HEK293T (cell line): ENCODE results near the gene SYCP3.

Source experiments
- CTCF ChIA-PET: fragments of 350-600 bp; formaldehyde crosslinking; extraction: SDS; loops from one replicate; lab custom pipeline; 2021; ENCODE audit warnings: antibody characterized with exemption, inconsistent platforms; lab: Yijun Ruan, JAX
- POLR2A ChIA-PET: fragments of 350-600 bp; formaldehyde crosslinking; extraction: SDS; loops from one replicate; lab custom pipeline; 2020; ENCODE audit warnings: antibody characterized with exemption, inconsistent platforms; lab: Yijun Ruan, JAX
- DNase-seq: peaks from one replicate; pipeline ENCODE4 v3.0.0; 2012; ENCODE audit warnings: mixed read lengths; ENCODE audit errors: extremely low spot score
- ARNT ChIP-seq: fragments of 450-650 bp; IDR thresholded peaks from 2 replicates; pipeline ENCODE4 v1.6.1; 2017; ENCODE audit warnings: mild to moderate bottlenecking
- BHLHE40 ChIP-seq: fragments of 450-650 bp; IDR thresholded peaks from 2 replicates; pipeline ENCODE4 v1.6.1; 2016; ENCODE audit warnings: mild to moderate bottlenecking, moderate library complexity, borderline replicate concordance
- CTBP1 ChIP-seq: fragments of 450-650 bp; IDR thresholded peaks from 2 replicates; pipeline ENCODE4 v1.6.1; 2016; ENCODE audit warnings: borderline replicate concordance
- ELF4 ChIP-seq: fragments of 450-650 bp; IDR thresholded peaks from 2 replicates; pipeline ENCODE4 v1.6.1; 2017; ENCODE audit warnings: antibody characterized with exemption
- FOXA1 ChIP-seq: fragments of 450-650 bp; IDR thresholded peaks from 2 replicates; pipeline ENCODE4 v1.6.1; 2016; ENCODE audit warnings: mild to moderate bottlenecking
- FOXK2 ChIP-seq: fragments of 450-650 bp; IDR thresholded peaks from 2 replicates; pipeline ENCODE4 v1.6.1; 2016; ENCODE audit warnings: mild to moderate bottlenecking
- FOXM1 ChIP-seq: fragments of 450-650 bp; IDR thresholded peaks from 2 replicates; pipeline ENCODE4 v1.6.1; 2017; ENCODE audit warnings: mild to moderate bottlenecking, borderline replicate concordance
- HDGF ChIP-seq: fragments of 450-650 bp; IDR thresholded peaks from 2 replicates; pipeline ENCODE4 v1.6.1; 2017; ENCODE audit warnings: antibody characterized with exemption, borderline replicate concordance
- L3MBTL2 ChIP-seq: fragments of 450-650 bp; conservative IDR thresholded peaks from 2 replicates; pipeline ENCODE4 v1.6.1; 2016; ENCODE audit warnings: mild to moderate bottlenecking
- LEF1 ChIP-seq: fragments of 450-650 bp; IDR thresholded peaks from 2 replicates; pipeline ENCODE4 v1.6.1; 2017; ENCODE audit warnings: mild to moderate bottlenecking, borderline replicate concordance
- NFRKB ChIP-seq: fragments of 450-650 bp; IDR thresholded peaks from 2 replicates; pipeline ENCODE4 v1.6.1; 2016; ENCODE audit warnings: mild to moderate bottlenecking, moderate library complexity
- SP1 ChIP-seq: fragments of 450-650 bp; IDR thresholded peaks from 2 replicates; pipeline ENCODE4 v1.6.1; 2017
- SUZ12 ChIP-seq: fragments of 450-650 bp; IDR thresholded peaks from 2 replicates; pipeline ENCODE4 v1.6.1; 2016; ENCODE audit warnings: mild to moderate bottlenecking
- TARDBP ChIP-seq: fragments of 450-650 bp; IDR thresholded peaks from 2 replicates; pipeline ENCODE4 v1.6.1; 2016
- ZNF384 ChIP-seq: fragments of 450-650 bp; IDR thresholded peaks from 2 replicates; pipeline ENCODE4 v1.6.1; 2016
- TF ChIP-seq, protein P1 (sequence below): fragments of 450-650 bp; IDR thresholded peaks from 2 replicates; pipeline ENCODE4 v1.6.1; 2016

SYCP3 gene

GRCh38 chr12:101738920-101739665 lies at the start of gene SYCP3:
SYCP3 (minus strand) TSS chr12:101739462; CDS start chr12:101737935, 1,527 bp downstream.
- CTCF ChIA-PET, result no interaction called here
- TF ChIP-seq L3MBTL2 (no peak), FOXA1 (no peak), FOXM1 (no peak), SUZ12 (no peak), ARNT (no peak), ZNF384 (no peak), LEF1 (no peak), NFRKB (no peak), BHLHE40 (no peak), SP1 (no peak), ELF4 (no peak), FOXK2 (no peak), TARDBP (no peak)
- POLR2A ChIA-PET, result no interaction called here
- no peak for DNase-seq

DNA sequence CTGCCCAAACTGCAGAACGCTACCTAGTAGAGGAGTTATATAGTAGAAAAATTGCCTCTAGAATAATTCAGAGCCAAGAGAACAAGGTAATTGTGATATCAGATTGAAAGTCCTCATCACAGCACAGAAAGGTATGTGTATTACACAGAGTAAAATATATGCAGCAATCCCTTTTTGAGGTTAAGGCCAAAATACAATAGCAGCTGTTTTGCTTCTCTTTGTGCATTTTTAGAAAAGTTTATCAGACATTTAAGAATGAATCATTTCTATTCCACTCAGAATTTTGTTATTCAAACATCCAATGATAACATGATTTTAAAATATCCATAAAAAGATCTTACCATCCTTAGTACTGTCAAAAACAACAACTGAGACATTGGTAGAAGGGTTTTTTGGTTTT lies 46.4 kb upstream of the SYCP3 start:
- no peak for TF ChIP-seq BHLHE40
- TF ChIP-seq ELF4, result no peak
- no peak for TF ChIP-seq HDGF
- DNase-seq, result no peak
- POLR2A ChIA-PET, result no interaction called here
- CTCF ChIA-PET, result interaction anchor here (0.6 kb wide), 1 partner anchor 276 kb away, joined by 3 read pairs; no protein-coding TSS in a partner anchor

- ChIA-PET POLR2A (no interaction called here), CTCF (interaction anchor here (0.6 to 1.5 kb wide), 3 partner anchors 46 to 135 kb away, joined by 3 to 8 read pairs (median 6); partner anchors contain the start of gene GNPTAB)
- no peak for DNase-seq
- TF ChIP-seq CTBP1 (no peak), FOXM1 (no peak)
Measured at GRCh38 chr12:101784376-101784775, 45.1 kb upstream of the SYCP3 start.

DNA sequence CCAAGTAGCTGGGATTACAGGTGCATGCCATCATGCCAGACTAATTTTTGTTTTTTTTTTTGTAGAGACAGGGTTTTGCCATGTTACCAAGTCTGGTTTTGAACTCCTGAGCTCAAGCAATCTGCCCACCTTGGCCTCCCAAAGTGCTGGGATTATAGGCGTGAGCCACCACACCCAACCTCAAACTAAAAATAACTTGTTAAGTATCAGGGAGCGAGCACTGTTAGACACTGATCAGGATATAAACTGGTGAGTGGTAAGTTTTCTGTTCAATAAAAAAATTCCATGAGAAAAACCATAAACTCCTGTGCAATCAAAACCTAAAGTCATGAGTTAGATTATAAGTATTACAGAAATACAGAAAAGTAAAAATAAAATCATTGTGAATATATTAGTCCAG lies 44.6 kb upstream of the SYCP3 start:
- TF ChIP-seq FOXK2 (no peak), SP1 (no peak), ARNT (no peak), LEF1 (no peak), NFRKB (no peak), BHLHE40 (no peak), FOXA1 (no peak), ELF4 (no peak), CTBP1 (no peak), HDGF (no peak), TARDBP (no peak), ZNF384 (no peak), FOXM1 (no peak), SUZ12 (no peak), L3MBTL2 (no peak)
- TF ChIP-seq, protein P1, sequence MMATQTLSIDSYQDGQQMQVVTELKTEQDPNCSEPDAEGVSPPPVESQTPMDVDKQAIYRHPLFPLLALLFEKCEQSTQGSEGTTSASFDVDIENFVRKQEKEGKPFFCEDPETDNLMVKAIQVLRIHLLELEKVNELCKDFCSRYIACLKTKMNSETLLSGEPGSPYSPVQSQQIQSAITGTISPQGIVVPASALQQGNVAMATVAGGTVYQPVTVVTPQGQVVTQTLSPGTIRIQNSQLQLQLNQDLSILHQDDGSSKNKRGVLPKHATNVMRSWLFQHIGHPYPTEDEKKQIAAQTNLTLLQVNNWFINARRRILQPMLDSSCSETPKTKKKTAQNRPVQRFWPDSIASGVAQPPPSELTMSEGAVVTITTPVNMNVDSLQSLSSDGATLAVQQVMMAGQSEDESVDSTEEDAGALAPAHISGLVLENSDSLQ, result no peak
- ChIA-PET POLR2A (no interaction called here), CTCF (interaction anchor here (0.7 to 1.5 kb wide), 4 partner anchors 10 to 1108 kb away, joined by 3 to 6 read pairs (median 4); partner anchors contain the start of gene GNPTAB)

GRCh38 chr12:101783150-101783549 lies 43.9 kb upstream of the SYCP3 start:
- DNase-seq, result no peak
- TF ChIP-seq FOXM1 (no peak), FOXA1 (no peak), ELF4 (no peak), NFRKB (no peak), SP1 (no peak)
- CTCF ChIA-PET, result interaction anchor here (1.0 to 1.3 kb wide), 2 partner anchors 9 to 24 kb away, joined by 3 to 4 read pairs; no protein-coding TSS in a partner anchor
- POLR2A ChIA-PET, result no interaction called here

More for the DNA sequence above, 44.6 kb upstream of the SYCP3 start:
- no peak for DNase-seq

DNA sequence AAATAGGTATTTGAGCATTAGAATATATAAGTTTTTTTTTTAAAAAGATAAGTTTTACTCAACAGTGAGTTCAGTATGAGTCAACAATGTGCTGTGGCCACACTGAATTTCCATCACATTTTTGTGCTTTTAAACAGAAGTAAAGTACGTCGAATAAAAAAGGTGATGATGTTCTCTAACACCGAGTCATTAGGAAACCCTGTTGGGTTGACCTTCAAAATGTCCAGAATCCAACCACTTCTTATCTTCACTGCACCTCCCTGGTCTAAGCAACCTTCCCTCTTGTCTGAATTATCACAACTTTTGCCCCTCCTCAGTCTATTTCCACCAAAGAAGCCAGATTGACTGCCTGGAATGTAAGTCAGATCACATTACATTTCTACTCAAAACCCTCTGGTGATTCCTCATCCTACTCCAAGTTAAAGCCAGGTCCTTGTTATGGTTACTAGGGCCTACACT lies 43.0 kb upstream of the SYCP3 start:
- TF ChIP-seq ELF4 (no peak), BHLHE40 (no peak), SUZ12 (no peak), CTBP1 (no peak), SP1 (no peak), ZNF384 (no peak), FOXA1 (no peak), FOXK2 (no peak), FOXM1 (no peak), LEF1 (no peak), NFRKB (no peak)
- TF ChIP-seq, protein P1, result no peak
- CTCF ChIA-PET, result no interaction called here
- no peak for DNase-seq
- POLR2A ChIA-PET, result no interaction called here

GRCh38 chr12:101781834-101782233 lies 42.6 kb upstream of the SYCP3 start:
- POLR2A ChIA-PET, result no interaction called here
- CTCF ChIA-PET, result no interaction called here
- DNase-seq, result no peak
- TF ChIP-seq SP1 (no peak), TARDBP (no peak), ARNT (no peak), HDGF (no peak), BHLHE40 (no peak), LEF1 (no peak), L3MBTL2 (no peak), NFRKB (no peak)
- TF ChIP-seq, protein P1, result no peak
